ENCODE results near the gene THSD7A.

THSD7A gene

DNA sequence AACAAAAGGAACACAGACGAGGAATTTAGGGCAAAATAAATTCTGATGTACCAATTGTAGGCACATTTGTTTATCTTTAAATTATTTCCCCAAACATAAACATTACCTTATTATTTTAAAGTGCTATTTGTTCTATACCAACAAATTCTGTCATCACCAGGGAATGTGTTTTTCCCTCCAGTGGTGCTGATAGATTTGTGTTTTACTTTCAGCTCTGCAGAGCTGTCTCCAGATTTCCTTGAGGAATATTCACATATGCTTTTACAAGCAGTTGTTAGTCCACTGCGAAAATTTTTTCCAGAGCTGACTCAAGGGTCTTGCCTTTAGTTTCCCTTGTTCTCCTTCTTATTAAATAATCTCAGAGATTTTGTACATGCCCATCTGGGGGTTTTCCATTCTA, 495.6 kb downstream of the THSD7A start:
- TF ChIP-seq, protein P1, sequence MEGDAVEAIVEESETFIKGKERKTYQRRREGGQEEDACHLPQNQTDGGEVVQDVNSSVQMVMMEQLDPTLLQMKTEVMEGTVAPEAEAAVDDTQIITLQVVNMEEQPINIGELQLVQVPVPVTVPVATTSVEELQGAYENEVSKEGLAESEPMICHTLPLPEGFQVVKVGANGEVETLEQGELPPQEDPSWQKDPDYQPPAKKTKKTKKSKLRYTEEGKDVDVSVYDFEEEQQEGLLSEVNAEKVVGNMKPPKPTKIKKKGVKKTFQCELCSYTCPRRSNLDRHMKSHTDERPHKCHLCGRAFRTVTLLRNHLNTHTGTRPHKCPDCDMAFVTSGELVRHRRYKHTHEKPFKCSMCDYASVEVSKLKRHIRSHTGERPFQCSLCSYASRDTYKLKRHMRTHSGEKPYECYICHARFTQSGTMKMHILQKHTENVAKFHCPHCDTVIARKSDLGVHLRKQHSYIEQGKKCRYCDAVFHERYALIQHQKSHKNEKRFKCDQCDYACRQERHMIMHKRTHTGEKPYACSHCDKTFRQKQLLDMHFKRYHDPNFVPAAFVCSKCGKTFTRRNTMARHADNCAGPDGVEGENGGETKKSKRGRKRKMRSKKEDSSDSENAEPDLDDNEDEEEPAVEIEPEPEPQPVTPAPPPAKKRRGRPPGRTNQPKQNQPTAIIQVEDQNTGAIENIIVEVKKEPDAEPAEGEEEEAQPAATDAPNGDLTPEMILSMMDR (IDR thresholded peaks at IDR 0.05; ENCODE audit: insufficient read depth, low read depth, low read length, missing control alignments), result no peak
- H3K4me3 ChIP-seq (ENCODE audit: low read length), result no peak overlapping the region

DNA sequence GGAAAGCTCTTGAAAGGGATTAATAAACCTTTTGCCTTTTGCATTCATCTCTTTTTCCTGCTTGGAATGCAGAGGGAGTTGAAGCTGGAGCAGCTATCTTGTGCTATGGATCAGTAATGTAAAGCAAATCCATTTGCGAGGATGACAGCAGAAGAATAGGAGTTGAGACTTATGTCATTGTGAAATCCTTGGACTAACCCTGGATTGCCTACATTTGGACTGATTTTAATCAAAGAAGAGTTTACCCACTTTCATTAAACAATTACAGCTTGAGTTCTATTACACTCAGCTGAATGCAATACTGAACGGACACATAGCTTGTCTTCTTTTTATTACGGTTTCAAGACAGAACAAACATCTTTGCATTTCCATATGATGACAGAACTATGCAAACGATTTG, 496.1 kb downstream of the THSD7A start:
- TF ChIP-seq, protein P1 (IDR thresholded peaks at IDR 0.05; ENCODE audit: insufficient read depth, low read depth, low read length, missing control alignments), result no peak
- H3K4me3 ChIP-seq (ENCODE audit: low read length), result no peak overlapping the region
- DNase-seq (ENCODE audit: low read depth), result no peak

More for the DNA sequence above, 495.6 kb downstream of the THSD7A start:
- DNase-seq (ENCODE audit: low read depth), result no peak

DNA sequence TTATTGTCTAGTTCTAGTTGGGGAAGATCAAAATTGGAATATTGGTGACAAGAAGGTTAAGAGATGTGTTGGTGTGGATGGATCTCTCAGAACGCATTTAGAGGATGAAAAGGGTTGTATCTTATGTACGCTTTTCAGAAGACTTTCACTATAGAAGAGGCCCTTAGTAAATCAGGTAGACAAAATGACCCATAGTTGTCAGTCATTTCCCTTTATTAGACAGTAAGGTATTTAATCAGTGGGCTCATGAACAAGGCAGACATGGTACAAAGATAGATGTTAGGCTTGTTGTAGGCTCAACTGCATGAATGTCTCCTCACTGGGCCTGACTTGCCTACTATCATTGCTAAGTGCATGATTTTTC, 499.2 kb downstream of the THSD7A start:
- DNase-seq (ENCODE audit: low read depth), result no peak
- TF ChIP-seq, protein P1 (IDR thresholded peaks at IDR 0.05; ENCODE audit: insufficient read depth, low read depth, low read length, missing control alignments), result no peak
- H3K4me3 ChIP-seq (ENCODE audit: low read length), result no peak overlapping the region

DNA sequence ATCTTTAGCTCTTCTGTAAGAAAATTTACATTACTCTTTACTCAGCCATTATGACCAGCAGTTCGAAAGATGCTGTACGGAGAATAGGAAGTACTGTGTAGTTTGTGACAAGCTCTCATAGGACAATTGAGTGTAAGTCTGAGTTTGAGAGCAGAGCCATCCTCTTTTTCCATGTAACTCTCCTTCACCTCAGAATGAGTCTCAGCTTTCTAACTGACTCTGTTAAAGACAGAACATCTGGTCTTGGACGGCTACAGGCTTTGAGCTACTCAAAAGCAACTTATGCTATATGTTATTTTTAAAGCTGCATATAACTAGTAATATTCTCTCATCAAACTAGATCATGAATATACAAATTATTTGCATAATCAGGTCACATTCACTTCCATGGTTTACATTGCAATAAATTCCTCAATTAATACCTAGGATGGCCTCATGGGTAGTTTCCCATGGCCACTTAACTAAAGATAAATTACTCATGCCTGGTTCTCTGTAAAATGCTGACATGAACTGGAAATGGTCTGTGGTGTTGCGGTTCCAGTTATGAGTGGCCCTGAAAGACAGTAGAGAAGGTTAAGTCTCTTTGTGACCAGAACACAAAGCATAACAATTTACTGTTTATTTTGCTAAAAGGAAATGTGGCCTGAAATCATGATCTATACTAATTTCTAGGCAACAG, 499.7 kb downstream of the THSD7A start:
- no peak for DNase-seq (ENCODE audit: low read depth)
- H3K4me3 ChIP-seq (ENCODE audit: low read length), result no peak overlapping the region
- TF ChIP-seq, protein P1 (IDR thresholded peaks at IDR 0.05; ENCODE audit: insufficient read depth, low read depth, low read length, missing control alignments), result no peak

DNA sequence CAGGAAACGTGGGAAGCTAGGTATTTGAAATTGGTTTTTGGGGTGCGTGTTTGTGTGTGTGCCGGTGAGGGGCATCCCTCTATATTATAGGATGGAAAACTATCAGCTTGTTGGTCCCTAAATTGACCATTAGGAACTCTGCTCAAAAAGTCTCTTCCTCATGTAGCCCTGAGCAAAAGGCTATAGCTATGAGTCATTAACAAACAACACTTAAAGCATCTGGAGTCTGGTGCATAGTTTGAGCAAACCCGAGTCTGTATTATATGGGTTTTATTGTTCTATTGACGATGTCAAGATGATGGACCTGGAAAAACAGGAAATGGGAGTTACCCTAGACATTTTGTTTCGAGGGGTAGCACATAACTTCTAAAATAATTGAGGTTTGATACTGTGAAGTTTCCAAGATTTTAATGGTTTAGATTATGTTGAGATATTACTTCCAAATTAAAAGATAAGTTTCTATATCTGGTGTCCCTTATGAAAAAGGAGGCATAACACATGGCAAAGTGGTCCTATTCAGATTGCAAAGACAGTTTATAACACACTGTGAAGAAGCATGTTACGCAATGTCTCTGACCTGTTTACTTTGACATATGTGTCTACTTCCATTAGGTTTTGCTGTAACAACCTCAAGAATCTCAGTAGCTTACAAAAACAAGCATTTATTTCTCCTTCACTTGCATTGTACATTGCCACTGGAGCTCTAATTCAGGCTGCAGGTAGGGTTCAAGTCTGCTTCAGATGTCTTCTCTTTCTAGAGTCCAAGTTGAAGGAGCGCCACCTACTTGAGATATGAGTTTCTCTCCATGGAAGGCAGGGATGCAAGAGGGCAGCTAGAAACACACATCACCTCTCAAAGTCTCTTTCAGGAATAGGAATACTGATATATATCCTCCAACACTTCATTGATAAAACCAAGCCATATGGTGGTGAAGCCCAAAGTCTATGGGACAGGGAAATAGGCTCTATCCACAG, 500.6 kb downstream of the THSD7A start:
- TF ChIP-seq, protein P1 (IDR thresholded peaks at IDR 0.05; ENCODE audit: insufficient read depth, low read depth, low read length, missing control alignments), result no peak
- no peak overlapping the region for H3K4me3 ChIP-seq (ENCODE audit: low read length)
- peak; percentile 30 for DNase-seq (ENCODE audit: low read depth)

DNA sequence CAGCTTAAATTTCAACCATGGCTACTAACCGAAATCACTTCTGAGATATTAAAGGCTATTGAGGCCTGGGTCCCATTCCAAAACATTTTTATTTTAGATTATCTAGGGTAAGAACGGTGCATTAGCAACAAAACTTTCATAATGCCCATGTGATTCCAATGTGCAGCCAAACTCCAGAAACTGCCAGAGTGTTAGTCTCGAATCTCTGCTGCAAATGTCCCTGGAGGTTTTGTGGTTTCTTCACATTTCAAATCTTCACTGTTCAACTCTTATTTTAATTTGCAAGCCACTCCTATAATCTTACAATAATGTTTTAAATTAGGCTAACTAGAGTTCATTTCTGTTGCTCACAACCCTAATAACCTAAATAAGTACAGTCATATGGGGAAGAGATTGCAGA, 501.3 kb downstream of the THSD7A start:
- H3K4me3 ChIP-seq (ENCODE audit: low read length), result no peak overlapping the region
- TF ChIP-seq, protein P1 (IDR thresholded peaks at IDR 0.05; ENCODE audit: insufficient read depth, low read depth, low read length, missing control alignments), result no peak
- DNase-seq (ENCODE audit: low read depth), result no peak
